ENCODE measurements around the gene AK8. TPM values are rescaled to one million over a fixed set of nuclear protein-coding genes. Genes with fewer than 3 reads are reported as not detected.
"Not testable (repeated sequence)": the region's sequence is repeated elsewhere in the genome, so short reads cannot be mapped to it uniquely, and the experiment has no call there.

AK8 gene
- total RNA-seq, 1 experiment from 2014 or later = 0.42 TPM

DNA sequence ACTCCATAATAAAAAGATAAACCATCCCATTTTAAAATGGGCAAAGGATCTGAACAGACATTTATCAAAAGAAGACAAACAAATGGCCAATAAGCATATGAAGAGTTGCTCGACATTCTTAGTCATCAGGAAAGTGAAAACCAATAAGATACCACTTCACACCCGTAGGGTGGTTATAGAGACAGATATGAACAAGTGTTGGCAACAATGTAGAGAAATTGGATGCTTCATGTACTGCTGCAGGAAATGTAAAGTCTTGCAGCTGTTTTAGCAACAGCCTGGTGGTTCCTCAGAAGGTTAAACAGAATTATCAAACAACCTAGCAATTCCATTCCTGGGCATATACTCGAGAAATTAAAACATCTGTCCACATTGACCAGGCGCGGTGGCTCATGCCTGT lies 165.3 kb downstream of the AK8 start:
- intact Hi-C loops (cut with micrococcal nuclease) = no loop called here
- peaks cover 11% of the 10 kb centered on the region for H3K27me3 Mint-ChIP-seq (ENCODE audit: insufficient read depth, unreplicated experiment)
- no peaks in the 10 kb centered on the region for H3K4me1 Mint-ChIP-seq (ENCODE audit: insufficient read depth, unreplicated experiment)
- ChIA-PET POLR2A (no interaction called here), CTCF (no interaction called here)
- TF ChIP-seq, protein P1, sequence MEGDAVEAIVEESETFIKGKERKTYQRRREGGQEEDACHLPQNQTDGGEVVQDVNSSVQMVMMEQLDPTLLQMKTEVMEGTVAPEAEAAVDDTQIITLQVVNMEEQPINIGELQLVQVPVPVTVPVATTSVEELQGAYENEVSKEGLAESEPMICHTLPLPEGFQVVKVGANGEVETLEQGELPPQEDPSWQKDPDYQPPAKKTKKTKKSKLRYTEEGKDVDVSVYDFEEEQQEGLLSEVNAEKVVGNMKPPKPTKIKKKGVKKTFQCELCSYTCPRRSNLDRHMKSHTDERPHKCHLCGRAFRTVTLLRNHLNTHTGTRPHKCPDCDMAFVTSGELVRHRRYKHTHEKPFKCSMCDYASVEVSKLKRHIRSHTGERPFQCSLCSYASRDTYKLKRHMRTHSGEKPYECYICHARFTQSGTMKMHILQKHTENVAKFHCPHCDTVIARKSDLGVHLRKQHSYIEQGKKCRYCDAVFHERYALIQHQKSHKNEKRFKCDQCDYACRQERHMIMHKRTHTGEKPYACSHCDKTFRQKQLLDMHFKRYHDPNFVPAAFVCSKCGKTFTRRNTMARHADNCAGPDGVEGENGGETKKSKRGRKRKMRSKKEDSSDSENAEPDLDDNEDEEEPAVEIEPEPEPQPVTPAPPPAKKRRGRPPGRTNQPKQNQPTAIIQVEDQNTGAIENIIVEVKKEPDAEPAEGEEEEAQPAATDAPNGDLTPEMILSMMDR (IDR thresholded peaks at IDR 0.05; ENCODE audit: unreplicated experiment) = no peak
- H3K4me3 Mint-ChIP-seq (ENCODE audit: unreplicated experiment) = no peak overlapping the region
- no peaks in the 10 kb centered on the region for H3K36me3 Mint-ChIP-seq (ENCODE audit: insufficient read depth, unreplicated experiment)
- no TSS peak for BruUV-seq (replicated peaks)
- H3K9me3 Mint-ChIP-seq (ENCODE audit: unreplicated experiment) = no peaks in the 10 kb centered on the region
- H3K27ac Mint-ChIP-seq (ENCODE audit: low read depth, unreplicated experiment) = no peak overlapping the region
- DNase-seq (ENCODE audit: unreplicated experiment) = no peak

DNA sequence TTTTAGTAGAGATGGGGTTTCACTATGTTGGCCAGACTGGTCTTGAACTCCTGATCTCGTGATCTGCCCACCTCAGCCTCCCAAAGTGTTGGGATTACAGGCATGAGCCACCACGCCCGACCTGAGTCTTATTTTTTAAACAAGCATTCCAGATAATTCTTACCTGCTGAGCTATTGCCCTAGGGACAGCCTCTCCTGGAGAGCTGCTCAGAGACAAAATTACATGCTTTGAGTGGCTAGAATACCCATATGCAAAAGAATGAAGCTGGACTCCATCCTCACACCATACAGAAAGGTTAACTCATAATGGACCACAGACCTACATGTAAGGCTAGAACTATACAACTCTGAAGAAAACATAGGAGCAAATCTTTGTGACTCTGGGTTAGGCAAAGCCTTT lies 166.2 kb downstream of the AK8 start:
- no peaks in the 10 kb centered on the region for H3K36me3 Mint-ChIP-seq (ENCODE audit: insufficient read depth, unreplicated experiment)
- BruUV-seq (replicated peaks) = no TSS peak
- no peak overlapping the region for H3K4me3 Mint-ChIP-seq (ENCODE audit: unreplicated experiment)
- TF ChIP-seq, protein P1 (IDR thresholded peaks at IDR 0.05; ENCODE audit: unreplicated experiment) = no peak
- intact Hi-C loops (cut with micrococcal nuclease) = no loop called here
- H3K27ac Mint-ChIP-seq (ENCODE audit: low read depth, unreplicated experiment) = no peak overlapping the region
- DNase-seq (ENCODE audit: unreplicated experiment) = no peak
- POLR2A ChIA-PET = no interaction called here
- CTCF ChIA-PET = no interaction called here
- no peaks in the 10 kb centered on the region for H3K4me1 Mint-ChIP-seq (ENCODE audit: insufficient read depth, unreplicated experiment)
- peaks cover 2% of the 10 kb centered on the region for H3K27me3 Mint-ChIP-seq (ENCODE audit: insufficient read depth, unreplicated experiment)
- H3K9me3 Mint-ChIP-seq (ENCODE audit: unreplicated experiment) = no peaks in the 10 kb centered on the region

DNA sequence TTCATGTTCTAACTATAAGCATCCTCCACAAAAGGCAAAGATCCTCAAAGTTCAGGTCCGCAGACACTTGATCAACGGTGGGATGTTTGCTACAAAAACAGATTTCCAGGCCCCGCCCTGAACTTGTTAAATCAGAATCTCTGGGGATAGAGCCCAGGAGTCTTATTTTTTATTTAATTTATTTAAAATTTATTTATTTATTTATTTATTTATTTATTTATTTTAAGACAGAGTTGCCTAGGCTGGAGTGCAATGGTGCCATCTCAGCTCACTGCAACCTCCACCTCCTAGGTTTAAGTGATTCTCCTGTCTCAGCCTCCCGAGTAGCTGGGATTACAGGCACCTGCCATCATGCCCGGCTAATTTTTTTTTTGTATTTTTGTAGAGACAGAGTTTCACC lies 166.9 kb downstream of the AK8 start:
- H3K27ac Mint-ChIP-seq (ENCODE audit: low read depth, unreplicated experiment); DNase-seq (ENCODE audit: unreplicated experiment); H3K4me3 Mint-ChIP-seq (ENCODE audit: unreplicated experiment); intact Hi-C loops (cut with micrococcal nuclease); H3K27me3 Mint-ChIP-seq (ENCODE audit: insufficient read depth, unreplicated experiment); H3K4me1 Mint-ChIP-seq (ENCODE audit: insufficient read depth, unreplicated experiment); BruUV-seq (replicated peaks); H3K36me3 Mint-ChIP-seq (ENCODE audit: insufficient read depth, unreplicated experiment); H3K9me3 Mint-ChIP-seq (ENCODE audit: unreplicated experiment); POLR2A ChIA-PET: not testable (repeated sequence)
- CTCF ChIA-PET = interaction anchor here (0.9 kb wide), 1 partner anchor 12 kb away, joined by 5 read pairs; no protein-coding TSS in a partner anchor

DNA sequence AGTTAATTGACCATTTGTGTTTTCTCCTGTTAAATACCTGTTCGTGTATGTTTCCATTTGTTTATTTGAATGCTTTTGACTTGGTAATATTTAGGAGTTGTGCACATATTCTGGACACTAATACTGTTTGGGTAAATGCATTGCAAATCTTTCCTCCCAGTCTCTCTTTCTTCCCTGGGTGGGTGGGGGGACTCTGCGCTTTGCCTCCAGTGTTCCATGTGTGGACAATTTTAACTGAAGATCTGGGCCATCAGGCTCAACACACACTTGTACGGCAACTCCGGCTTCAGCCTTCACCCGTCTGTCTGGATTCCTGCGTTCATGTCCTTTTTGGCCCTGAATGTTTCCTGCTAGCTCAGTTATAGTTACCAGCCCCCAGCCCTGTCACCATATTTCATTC lies 167.8 kb downstream of the AK8 start:
- Mint-ChIP-seq H3K4me1 (ENCODE audit: insufficient read depth, unreplicated experiment) (no peaks in the 10 kb centered on the region), H3K36me3 (ENCODE audit: insufficient read depth, unreplicated experiment) (no peaks in the 10 kb centered on the region), H3K27ac (ENCODE audit: low read depth, unreplicated experiment) (no peak overlapping the region), H3K4me3 (ENCODE audit: unreplicated experiment) (no peak overlapping the region), H3K27me3 (ENCODE audit: insufficient read depth, unreplicated experiment) (no peaks in the 10 kb centered on the region), H3K9me3 (ENCODE audit: unreplicated experiment) (no peaks in the 10 kb centered on the region)
- TF ChIP-seq, protein P1 (IDR thresholded peaks at IDR 0.05; ENCODE audit: unreplicated experiment) = no peak
- intact Hi-C loops (cut with micrococcal nuclease) = no loop called here
- POLR2A ChIA-PET = no interaction called here
- CTCF ChIA-PET = interaction anchor here (0.9 kb wide), 1 partner anchor 11 kb away, joined by 5 read pairs; no protein-coding TSS in a partner anchor
- BruUV-seq (replicated peaks) = no TSS peak
- no peak for DNase-seq (ENCODE audit: unreplicated experiment)
